IPS DF 4.7 (cell line): ENCODE measurements around the gene OR11G2.
"Not testable (repeated sequence)": the region's sequence is repeated elsewhere in the genome, so short reads cannot be mapped to it uniquely, and the experiment has no call there.

Experiments used
- DNase-seq: peaks from one replicate; pipeline ENCODE4 v3.0.0-alpha.2; 2013; ENCODE audit warnings: low spot score; ENCODE audit errors: extremely low read depth

The OR11G2 gene

GRCh38 chr14:20190596-20190995 is at the start of gene OR11G2:
OR11G2 (plus strand) TSS chr14:20190896; CDS start chr14:20197438, 6,542 bp downstream.
- no peak for DNase-seq

GRCh38 chr14:20143911-20144310 is 46.8 kb upstream of the OR11G2 start:
- DNase-seq, result no peak

DNA sequence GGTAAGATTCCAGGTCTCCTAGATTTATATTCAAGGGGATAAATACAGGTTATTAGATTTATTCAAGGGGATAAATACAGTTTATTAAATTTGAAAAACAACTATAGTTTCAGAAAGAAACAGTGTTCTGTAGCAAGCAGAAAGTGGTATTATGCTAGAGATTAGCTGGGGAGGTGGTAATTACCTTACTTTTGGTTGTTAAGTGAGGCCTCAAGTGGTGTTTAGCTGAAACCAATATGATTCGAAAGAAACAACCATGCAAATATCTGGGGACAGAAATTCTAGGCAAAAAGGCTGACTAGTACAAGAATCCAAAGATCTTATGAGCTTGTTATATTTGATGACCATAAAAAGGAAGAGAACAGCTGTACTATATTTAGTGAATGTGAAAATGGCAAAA is 45.9 kb upstream of the OR11G2 start:
- DNase-seq, result no peak

- no peak for DNase-seq
These were observed 26.2 kb upstream of the OR11G2 start for GRCh38 chr14:20164462-20164861.

DNA sequence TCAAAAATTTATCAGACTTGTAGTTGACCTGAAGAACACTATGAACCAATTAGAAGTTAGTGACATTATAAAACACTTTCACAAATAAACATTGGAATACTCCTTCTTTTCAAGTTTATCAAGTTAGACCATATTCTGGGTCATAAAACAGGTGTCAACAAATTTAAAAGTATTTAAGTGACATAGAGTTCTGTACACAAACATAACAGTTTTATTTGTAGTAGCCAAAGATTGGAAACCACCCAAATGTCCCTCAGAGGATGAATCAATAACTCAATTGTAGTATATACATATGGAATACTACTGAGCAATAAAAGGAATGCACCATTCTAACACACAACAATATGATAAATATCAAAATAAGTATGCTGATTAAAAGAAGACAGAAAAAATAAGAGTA is 23.6 kb upstream of the OR11G2 start:
- DNase-seq, result no peak

DNA sequence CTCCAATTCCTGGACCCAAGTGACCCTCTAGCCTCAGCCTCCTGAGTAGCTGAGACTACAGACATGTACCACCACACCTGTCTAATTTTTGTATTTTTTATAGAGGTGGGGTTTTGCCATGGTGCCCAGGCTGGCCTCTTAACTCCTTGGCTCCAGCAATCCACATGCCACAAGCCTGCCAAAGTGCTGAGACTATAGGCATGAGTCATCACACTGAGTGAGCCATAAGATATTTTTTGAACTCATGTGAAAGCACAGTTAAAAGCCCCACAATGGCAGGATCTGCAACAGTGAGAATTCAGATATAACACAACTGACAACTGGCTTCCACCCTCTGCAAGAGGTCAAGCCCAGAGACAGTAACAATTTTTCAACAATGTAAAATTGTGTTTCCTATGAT is 20.8 kb upstream of the OR11G2 start:
- not testable (repeated sequence) for DNase-seq

DNA sequence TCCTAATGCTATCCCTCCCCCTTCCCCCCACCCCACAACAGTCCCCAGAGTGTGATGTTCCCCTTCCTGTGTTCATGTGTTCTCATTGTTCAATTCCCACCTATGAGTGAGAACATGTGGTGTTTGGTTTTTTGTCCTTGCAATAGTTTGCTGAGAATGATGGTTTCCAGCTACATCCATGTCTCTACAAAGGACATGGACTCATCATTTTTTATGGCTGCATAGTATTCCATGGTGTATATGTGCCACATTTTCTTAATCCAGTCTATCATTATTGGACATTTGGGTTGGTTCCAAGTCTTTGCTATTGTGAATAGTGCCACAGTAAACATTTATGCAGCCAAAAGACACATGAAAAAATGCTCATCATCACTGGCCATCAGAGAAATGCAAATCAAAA is 16.5 kb upstream of the OR11G2 start:
- not testable (repeated sequence) for DNase-seq

DNA sequence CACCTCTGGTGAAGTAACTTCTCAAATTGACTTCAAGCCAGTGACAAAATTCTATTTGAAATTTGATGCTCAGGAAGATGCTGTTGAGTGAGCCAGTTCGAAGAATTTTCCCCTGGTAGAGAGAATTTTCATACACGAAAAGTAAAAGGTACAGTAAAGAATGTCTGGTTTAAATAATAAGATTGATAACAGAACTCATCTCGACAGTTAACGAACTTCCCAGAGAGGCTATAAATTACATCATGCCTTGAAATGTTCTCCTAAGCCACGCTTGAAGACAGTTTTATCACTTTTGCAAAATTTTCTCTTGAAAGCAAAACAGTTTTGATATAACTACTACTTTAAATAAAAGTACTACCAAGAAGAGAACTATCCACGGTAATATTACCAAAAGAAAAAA is 14.4 kb upstream of the OR11G2 start:
- no peak for DNase-seq

GRCh38 chr14:20177433-20177974 is 13.2 kb upstream of the OR11G2 start:
- no peak for DNase-seq

- no peak for DNase-seq
These were observed 11.5 kb upstream of the OR11G2 start for GRCh38 chr14:20179218-20179617.

GRCh38 chr14:20179880-20180279 is 10.8 kb upstream of the OR11G2 start:
- DNase-seq, result no peak

GRCh38 chr14:20180486-20180885 is 10.2 kb upstream of the OR11G2 start:
- no peak for DNase-seq

DNA sequence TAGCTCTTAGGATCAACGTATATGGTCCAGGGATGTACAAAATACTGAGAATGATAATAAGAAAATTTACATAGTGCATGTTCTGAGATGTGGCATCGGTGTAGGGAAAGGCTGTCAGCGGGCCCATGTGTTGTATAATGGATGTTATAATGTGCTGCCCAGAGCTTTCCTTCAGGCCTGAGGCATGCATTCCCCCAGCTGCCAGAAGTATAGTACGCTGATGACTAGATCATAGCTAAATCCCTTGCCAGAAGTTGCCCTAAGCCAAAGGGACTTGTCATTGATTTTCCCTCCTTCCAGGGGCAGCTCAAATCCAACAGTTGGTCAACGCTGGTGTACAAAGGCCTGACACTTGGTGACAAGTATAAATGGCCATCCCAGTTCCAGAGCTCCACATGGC is 6.5 kb upstream of the OR11G2 start:
- no peak for DNase-seq

DNA sequence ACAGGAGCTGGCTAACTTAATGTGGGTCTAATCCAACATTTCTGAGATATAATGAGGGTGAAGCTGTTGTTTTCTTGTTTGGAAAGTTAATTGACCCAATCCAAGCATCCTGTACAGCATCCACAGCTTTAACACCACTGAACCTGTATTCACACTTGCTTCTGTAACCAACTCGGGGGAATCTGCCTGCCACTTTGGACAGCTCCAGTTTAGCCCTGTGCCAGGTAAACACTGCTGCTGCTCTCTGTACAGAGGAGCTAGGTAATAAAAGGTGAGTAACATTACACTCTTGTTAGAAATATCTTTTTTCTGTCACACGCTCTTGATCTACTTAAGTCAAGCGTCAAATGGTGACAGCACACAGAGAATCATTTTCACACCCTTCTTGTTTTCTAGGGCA is 700 bp downstream of the OR11G2 start:
- DNase-seq, result no peak

DNA sequence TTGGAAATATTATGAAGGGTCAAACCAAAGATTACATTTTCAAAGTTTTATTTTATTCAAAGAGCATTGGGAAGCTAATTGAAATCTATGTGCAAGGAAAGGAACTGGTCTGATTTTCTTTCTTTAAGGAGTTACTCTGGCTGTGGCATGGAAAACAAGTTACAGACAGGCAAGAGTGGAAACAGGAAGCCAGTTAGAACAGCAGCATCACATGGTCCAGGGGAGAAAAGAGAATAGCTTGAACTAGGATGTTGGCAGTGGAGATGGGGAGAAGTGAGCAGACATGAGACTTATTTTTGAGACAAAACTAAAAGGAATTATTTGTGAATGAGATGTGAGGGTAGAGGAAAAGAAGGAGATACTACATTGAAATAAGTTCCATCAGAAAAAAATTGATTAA is 3.4 kb downstream of the OR11G2 start:
- no peak for DNase-seq

GRCh38 chr14:20195170-20195569 is 4.5 kb downstream of the OR11G2 start:
- not testable (repeated sequence) for DNase-seq

GRCh38 chr14:20195911-20196310 is 5.2 kb downstream of the OR11G2 start:
- DNase-seq, result no peak

DNA sequence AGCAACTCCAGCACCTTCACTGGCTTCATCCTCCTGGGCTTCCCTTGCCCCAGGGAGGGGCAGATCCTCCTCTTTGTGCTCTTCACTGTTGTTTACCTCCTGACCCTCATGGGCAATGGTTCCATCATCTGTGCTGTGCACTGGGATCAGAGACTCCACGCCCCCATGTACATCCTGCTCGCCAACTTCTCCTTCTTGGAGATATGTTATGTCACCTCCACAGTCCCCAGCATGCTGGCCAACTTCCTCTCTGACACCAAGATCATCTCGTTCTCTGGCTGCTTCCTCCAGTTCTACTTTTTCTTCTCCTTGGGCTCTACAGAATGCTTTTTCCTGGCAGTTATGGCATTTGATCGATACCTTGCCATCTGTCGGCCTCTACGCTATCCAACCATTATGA is 6.8 kb downstream of the OR11G2 start:
- no peak for DNase-seq

GRCh38 chr14:20198991-20199390 is 8.3 kb downstream of the OR11G2 start:
- no peak for DNase-seq

DNA sequence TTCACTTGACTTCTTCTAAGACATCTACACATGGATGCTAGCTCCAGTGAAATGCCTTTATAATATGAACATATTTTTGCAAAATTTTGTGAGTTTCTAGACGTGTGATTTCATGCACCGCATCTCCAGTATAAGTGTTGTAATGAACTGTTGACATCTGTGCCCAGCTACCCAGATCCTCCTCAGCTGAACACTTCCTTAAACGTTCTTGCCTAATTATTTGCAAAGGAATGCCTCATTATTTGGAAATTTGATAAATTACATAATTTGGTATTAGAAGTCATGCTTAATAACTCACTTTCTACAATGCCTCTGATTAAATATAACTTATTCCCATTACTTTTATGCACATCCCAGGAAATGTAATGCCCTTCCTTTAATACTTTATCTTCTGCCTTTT is 14.0 kb downstream of the OR11G2 start:
- DNase-seq, result no peak

- DNase-seq, result no peak
These were observed 18.9 kb downstream of the OR11G2 start for GRCh38 chr14:20209595-20209994.

GRCh38 chr14:20212406-20212805 is 21.7 kb downstream of the OR11G2 start:
- not testable (repeated sequence) for DNase-seq

DNA sequence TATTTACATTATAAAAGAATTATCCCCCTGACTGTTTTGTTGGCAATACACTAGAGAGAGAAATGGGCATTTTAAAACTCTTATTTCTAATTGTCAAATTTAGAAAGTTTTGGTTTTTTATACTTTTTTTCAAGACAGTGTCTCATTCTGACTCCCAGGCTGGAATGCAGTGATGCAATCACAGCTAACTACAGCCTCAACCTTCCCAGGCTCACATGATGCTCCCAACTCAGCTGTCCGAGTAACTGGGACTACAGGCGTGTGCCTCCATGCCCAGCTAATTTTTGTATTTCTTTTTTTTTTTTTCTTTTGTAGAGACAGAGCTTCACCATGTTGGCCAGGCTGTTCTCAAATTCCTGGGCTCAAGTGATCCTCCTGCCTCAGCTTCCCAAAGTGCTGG is 24.5 kb downstream of the OR11G2 start:
- DNase-seq, result no peak

DNA sequence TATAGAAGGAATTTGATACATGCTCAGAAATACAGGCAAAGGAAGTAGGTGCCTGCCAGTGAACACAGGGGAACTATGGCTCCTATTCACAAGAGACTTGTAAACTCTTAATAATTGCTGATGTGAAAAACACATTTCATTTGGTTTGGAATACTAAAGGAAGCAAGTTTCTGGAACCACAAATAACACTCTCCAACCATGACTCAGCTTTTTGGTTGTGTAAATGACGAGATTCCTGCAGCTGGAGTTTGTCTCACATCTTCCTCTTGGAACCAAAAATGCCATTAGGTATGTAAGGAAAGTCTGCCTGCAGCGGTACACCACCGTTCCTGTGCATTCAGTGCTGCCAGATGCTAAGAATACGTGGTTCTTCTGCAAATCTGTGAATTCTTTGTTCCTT is 28.3 kb downstream of the OR11G2 start:
- no peak for DNase-seq
